Smooth muscle cell (in vitro differentiated cells): ENCODE results near the gene TENM4. TPM values are rescaled to one million over a fixed set of nuclear protein-coding genes. Genes with fewer than 3 reads are reported as not detected.

Experiments
- DNase-seq: peaks from one replicate; lab custom pipeline; 2025; ENCODE audit not compliant: unreplicated experiment; lab: John Stamatoyannopoulos, UW
- H2AFZ ChIP-seq: fragments of 200-600 bp; sonication (generic); 2 replicates; pipeline ENCODE4 v1.6.0; 2016; ENCODE audit warnings: antibody characterized with exemption, low read depth, mild to moderate bottlenecking
- H3F3A ChIP-seq: fragments of 200-600 bp; sonication (generic); 2 replicates; pipeline ENCODE4 v1.6.0; 2017; ENCODE audit warnings: antibody characterized with exemption, low read depth
- H3K27ac ChIP-seq: fragments of 200-600 bp; sonication (generic); 2 replicates; pipeline ENCODE4 v1.5.1; 2016; ENCODE audit warnings: low read depth, mild to moderate bottlenecking
- H3K27me3 ChIP-seq: fragments of 200-600 bp; sonication (generic); 2 replicates; pipeline ENCODE4 v1.6.1; 2016; ENCODE audit warnings: low read depth, mild to moderate bottlenecking
- H3K36me3 ChIP-seq: fragments of 200-600 bp; sonication (generic); 2 replicates; pipeline ENCODE4 v1.5.1; 2016; ENCODE audit warnings: low read depth
- H3K4me1 ChIP-seq: fragments of 200-600 bp; sonication (generic); 2 replicates; pipeline ENCODE4 v1.5.1; 2016; ENCODE audit warnings: low read depth
- H3K4me2 ChIP-seq: fragments of 200-600 bp; sonication (generic); 2 replicates; pipeline ENCODE4 v1.6.0; 2016; ENCODE audit warnings: mild to moderate bottlenecking
- H3K4me3 ChIP-seq: fragments of 200-600 bp; sonication (generic); 2 replicates; pipeline ENCODE4 v1.5.1; 2016; ENCODE audit warnings: mild to moderate bottlenecking
- H3K79me2 ChIP-seq: fragments of 200-600 bp; sonication (generic); 2 replicates; pipeline ENCODE4 v1.6.0; 2016; ENCODE audit warnings: low read depth, mild to moderate bottlenecking
- H3K9ac ChIP-seq: fragments of 200-600 bp; sonication (generic); 2 replicates; pipeline ENCODE4 v1.6.0; 2016; ENCODE audit warnings: low read depth
- H3K9me3 ChIP-seq: fragments of 200-600 bp; sonication (generic); replicated peaks from 2 replicates; pipeline ENCODE4 v1.5.1; 2016; ENCODE audit warnings: low read depth
- H4K20me1 ChIP-seq: fragments of 200-600 bp; sonication (generic); 2 replicates; pipeline ENCODE4 v1.6.0; 2016; ENCODE audit warnings: low read depth
- CTCF ChIP-seq: fragments of 200-600 bp; sonication (generic); IDR thresholded peaks from 2 replicates; pipeline ENCODE4 v1.5.1; 2017; ENCODE audit warnings: borderline replicate concordance, mild to moderate bottlenecking, antibody characterized with exemption; ENCODE audit not compliant: insufficient read depth, poor library complexity, severe bottlenecking
- WGBS: methylation state at CpG from one replicate; pipeline ENCODE4 v1.1.7; 2016; ENCODE audit warnings: low lambda C conversion rate; 5-methylcytosine and 5-hydroxymethylcytosine counted together
- polyA plus RNA-seq: library from polyadenylated mRNA; unstranded; fragments of >200 nt; fragmentation: Nextera tagmentation; extraction: Ambion mirVana; gene quantifications from 2 replicates; pipeline ENCODE4 v1.2.1, GENCODE V29; 2016
- total RNA-seq: library from RNA; depleted of rRNA; stranded (reverse); fragments of >200 nt; gene quantifications from 2 replicates; pipeline ENCODE4 v1.2.3, GENCODE V29; 2014

TENM4 gene
- total and polyA plus RNA-seq, 2 experiments from 2014 or later = 31.6 to 38.2 TPM

- Histone ChIP-seq H3K4me1 (no peaks in the 10 kb centered on the region), H3K27ac (no peak overlapping the region), H3K36me3 (no peaks in the 10 kb centered on the region), H3F3A (no peaks in the 10 kb centered on the region), H3K4me2 (no peak overlapping the region), H3K79me2 (no peaks in the 10 kb centered on the region), H3K4me3 (no peak overlapping the region), H3K9ac (no peak overlapping the region), H4K20me1 (no peaks in the 10 kb centered on the region), H3K27me3 (no peaks in the 10 kb centered on the region), H3K9me3 (no peaks in the 10 kb centered on the region), H2AFZ (no peak overlapping the region)
- DNase-seq = no peak
- 97% methylated on average over 5 of the region's 5 CpGs for WGBS
- no peak for TF ChIP-seq CTCF
Measured at GRCh38 chr11:78901831-78902230, 539.0 kb downstream of the TENM4 start.

GRCh38 chr11:78898266-78898775, 542.5 kb downstream of the TENM4 start:
- no peak overlapping the region for H3K27ac ChIP-seq
- H3K9me3 ChIP-seq = no peaks in the 10 kb centered on the region
- WGBS = 92% methylated on average over 1 of the region's 1 CpG
- TF ChIP-seq CTCF = no peak
- no peaks in the 10 kb centered on the region for H3K4me1 ChIP-seq
- no peak for DNase-seq
- H3K4me2 ChIP-seq = no peak overlapping the region
- no peaks in the 10 kb centered on the region for H3K79me2 ChIP-seq
- no peaks in the 10 kb centered on the region for H4K20me1 ChIP-seq
- H2AFZ ChIP-seq = no peak overlapping the region
- H3F3A ChIP-seq = no peaks in the 10 kb centered on the region
- no peak overlapping the region for H3K4me3 ChIP-seq
- H3K9ac ChIP-seq = no peak overlapping the region
- no peaks in the 10 kb centered on the region for H3K27me3 ChIP-seq
- no peaks in the 10 kb centered on the region for H3K36me3 ChIP-seq

- DNase-seq = no peak
- Histone ChIP-seq H3K27me3 (no peaks in the 10 kb centered on the region), H3K36me3 (no peaks in the 10 kb centered on the region), H2AFZ (no peak overlapping the region), H3K4me3 (no peak overlapping the region), H4K20me1 (peaks cover 9% of the 10 kb centered on the region), H3K27ac (no peak overlapping the region), H3K79me2 (peaks cover 3% of the 10 kb centered on the region), H3K4me1 (no peaks in the 10 kb centered on the region), H3K9me3 (no peaks in the 10 kb centered on the region), H3K9ac (no peak overlapping the region), H3F3A (no peaks in the 10 kb centered on the region), H3K4me2 (no peak overlapping the region)
- TF ChIP-seq CTCF = no peak
- WGBS = 100% methylated on average over 2 of the region's 2 CpGs
Measured at GRCh38 chr11:78893996-78894395, 546.8 kb downstream of the TENM4 start.

- Histone ChIP-seq H3F3A (no peaks in the 10 kb centered on the region), H3K9ac (no peak overlapping the region), H4K20me1 (peaks cover 9% of the 10 kb centered on the region), H3K4me1 (no peaks in the 10 kb centered on the region), H3K4me2 (no peak overlapping the region), H3K27ac (no peak overlapping the region), H3K27me3 (no peaks in the 10 kb centered on the region), H2AFZ (no peak overlapping the region), H3K36me3 (no peaks in the 10 kb centered on the region), H3K79me2 (peaks cover 8% of the 10 kb centered on the region), H3K4me3 (no peak overlapping the region), H3K9me3 (no peaks in the 10 kb centered on the region)
- 98% methylated on average over 12 of the region's 12 CpGs for WGBS
- DNase-seq = no peak
- TF ChIP-seq CTCF = no peak
Measured at GRCh38 chr11:78889698-78890097, 551.1 kb downstream of the TENM4 start.
